T-helper 1 cell (primary cell): ENCODE measurements around the gene WNT11.
A peak's percentile ranks its signal among the peaks of the same experiment; 100 is the strongest.

Experiments used
- DNase-seq, 5 donors: peaks; one replicate each; pipeline ENCODE4 v3.0.0-alpha.2; 2012 to 2020
- total RNA-seq, 4 donors: gene quantifications; one replicate each; lab custom pipeline; 2026; lab: John Stamatoyannopoulos, UW

WNT11 gene
- total RNA-seq: 0.27 to 3.6 (median 1.2) reads per million in 4 donors

DNA sequence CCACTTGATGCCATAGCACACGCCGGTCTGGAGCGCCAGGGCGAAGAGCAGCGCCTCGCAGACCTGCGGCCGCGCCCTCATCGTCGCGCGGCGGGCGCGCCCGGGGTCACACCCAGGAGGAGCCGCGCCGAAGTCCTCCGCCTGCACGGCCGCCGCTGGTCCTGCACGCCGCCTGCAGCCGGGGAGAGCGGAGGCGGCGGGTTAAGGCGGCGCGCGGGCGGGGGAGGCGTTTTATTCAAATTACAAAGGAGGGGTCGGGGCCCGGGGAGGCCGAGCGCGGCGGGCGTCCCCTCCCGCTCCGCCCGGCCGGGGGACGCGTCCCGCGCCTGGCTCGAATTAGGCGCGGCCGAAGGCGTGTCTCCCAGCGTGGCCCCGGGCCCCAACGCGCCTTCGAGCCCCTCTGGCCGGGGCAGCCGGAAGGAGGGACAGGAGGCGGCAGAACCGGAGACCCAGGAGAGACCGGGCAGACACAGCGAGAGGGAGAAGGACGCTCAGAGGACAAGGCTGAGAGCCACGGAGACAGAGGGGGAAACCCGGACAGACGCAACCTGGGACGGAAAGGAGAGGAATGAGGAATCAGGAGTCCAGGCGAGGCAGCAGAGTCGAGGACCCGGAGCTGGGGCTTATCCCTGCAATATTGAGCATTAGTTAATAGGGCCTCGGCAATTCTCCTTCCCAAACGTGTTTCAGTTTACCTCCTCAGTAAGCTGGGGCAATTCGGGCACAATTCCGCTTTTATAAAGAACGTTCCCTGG is at the start of gene WNT11:
WNT11 (minus strand) TSS at position 176 of the 755 bp plus-strand sequence; CDS start at position 81, 95 bp downstream.
- peak in 2 of 5 donors; percentile 11 to 28 for DNase-seq

- no peak for DNase-seq
Observed at GRCh38 chr11:76253416-76253815, 47.1 kb upstream of the WNT11 start.

DNA sequence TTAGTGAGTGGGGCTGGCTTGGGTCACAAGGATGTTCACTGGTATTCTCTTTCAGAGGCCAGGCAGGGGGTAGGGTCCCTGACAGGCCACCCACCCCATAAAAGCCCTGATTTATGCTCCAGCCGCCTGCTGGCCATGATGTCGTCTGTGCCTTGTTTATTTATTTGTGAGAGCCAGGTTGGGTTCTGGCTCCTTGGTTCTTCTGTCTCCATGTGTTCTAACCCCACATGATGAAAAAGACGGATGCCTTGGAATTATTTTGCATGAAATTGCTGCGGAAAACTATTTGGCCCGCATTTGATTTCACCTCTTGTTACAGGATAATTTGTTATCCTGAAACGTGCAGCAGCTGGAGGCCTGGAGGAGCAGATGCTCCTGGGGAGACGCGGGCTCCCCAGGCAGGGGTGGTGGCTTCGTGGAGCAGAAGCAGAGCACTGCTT is 46.3 kb upstream of the WNT11 start:
- DNase-seq: no peak

DNA sequence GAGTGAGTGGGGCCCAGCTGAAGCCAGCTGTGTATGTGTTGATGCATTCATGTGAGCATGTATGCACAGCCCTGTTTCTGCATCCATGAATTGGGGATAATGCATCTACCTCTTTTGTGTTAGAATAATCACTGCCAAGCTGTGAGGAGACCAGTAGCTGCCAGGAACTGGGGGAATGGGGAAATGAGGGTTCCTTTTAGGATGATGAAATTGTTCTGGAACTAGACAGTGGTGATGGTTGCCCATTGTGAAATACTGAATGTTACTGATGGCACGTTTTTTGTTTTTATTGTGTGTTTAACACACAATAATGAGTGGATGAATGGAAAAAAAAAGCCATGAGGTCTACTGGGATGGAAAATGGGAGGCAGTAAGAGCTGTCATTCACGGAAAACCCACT is 45.3 kb upstream of the WNT11 start:
- DNase-seq: no peak

DNA sequence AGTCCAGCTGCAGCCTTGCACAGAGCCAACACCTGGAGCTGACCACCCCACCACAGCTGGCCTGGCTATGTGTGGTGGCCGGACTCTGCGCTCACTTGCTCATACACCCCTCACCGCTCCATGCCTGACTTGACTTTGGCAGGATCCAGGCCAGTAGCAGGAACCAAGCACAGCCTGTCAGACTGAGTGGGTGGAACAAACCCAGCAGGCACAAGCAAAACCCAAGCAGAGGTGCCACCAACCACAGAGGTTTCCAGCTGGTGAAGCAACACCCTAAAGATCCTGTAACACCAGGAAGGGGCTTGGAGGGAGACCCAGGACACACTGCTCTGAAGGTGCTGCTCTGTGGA is 44.9 kb upstream of the WNT11 start:
- DNase-seq: no peak

GRCh38 chr11:76250520-76251225 is 44.4 kb upstream of the WNT11 start:
- DNase-seq: no peak

GRCh38 chr11:76249195-76249741 is 43.0 kb upstream of the WNT11 start:
- no peak for DNase-seq

- no peak for DNase-seq
Observed at GRCh38 chr11:76248210-76248609, 41.9 kb upstream of the WNT11 start.

- no peak for DNase-seq
Observed at GRCh38 chr11:76247091-76247490, 40.8 kb upstream of the WNT11 start.

- no peak for DNase-seq
Observed at GRCh38 chr11:76246271-76246933, 40.1 kb upstream of the WNT11 start.

GRCh38 chr11:76245720-76246119 is 39.4 kb upstream of the WNT11 start:
- no peak for DNase-seq

DNA sequence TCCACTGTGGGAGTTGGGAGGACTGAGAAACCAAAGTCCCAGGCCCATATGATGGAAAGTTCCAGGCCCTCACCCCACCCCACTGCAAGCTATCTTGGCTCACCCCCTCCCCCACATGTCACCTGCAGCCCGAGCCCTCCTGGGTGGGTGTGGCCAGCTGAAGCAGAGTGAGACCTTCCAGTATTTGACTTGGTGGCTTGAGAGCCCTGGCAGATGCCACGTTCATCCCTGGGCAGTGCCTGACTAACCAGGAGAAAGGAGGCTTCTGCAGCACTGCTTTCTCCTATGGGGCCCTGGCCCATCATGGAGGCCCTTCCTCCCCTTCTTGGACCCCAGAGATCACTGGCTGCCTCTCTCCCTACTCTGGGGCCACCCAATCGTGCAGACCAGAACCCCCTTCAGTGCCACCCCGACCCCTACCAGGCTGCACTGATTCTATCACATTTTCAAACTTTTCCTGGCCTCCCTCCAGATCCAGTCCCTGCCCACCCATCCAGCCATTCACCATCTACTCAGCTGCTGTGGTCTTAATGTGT is 38.1 kb upstream of the WNT11 start:
- DNase-seq: no peak

- no peak for DNase-seq
Observed at GRCh38 chr11:76243957-76244285, 37.6 kb upstream of the WNT11 start.

- DNase-seq: no peak
Observed at GRCh38 chr11:76243193-76243956, 37.1 kb upstream of the WNT11 start.

DNA sequence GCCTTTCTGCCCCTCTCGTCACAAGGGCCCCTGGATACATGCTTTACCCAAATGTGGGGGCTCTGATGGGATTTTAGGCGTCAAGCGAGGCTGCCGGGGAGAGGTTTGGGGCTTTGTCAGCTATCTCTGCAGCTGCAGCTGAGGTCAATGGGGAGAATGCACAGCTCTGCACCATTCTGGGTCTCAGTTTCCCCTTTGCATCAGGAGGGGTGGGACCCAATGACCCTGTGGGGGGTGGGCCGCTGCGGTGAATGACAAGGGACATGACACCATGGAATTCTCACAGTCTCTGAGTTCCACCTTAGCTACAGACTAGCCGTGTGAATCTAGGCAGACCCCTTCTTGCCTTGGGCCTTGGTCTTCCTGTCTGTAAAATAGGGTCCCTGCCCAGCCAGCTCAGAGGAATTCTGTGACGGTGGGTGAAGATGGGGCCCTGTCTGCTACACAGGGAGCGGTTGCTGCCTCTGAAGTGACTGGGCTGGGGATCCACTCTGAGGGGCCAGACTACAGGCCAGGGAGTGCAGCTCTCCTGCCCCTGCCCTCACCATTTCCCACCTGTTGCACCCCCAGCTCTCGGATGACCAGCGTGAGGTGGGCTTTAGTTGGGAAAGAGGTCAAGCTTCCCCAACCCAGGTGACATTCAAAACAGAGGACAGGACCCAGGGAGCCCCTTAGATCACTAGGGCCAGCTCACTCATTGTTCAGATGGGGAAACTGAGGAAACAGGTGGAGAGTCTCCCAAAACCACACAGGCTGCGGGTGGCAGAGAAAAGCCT is 35.9 kb upstream of the WNT11 start:
- DNase-seq: no peak

- DNase-seq: no peak
Observed at GRCh38 chr11:76241243-76242000, 35.1 kb upstream of the WNT11 start.

DNA sequence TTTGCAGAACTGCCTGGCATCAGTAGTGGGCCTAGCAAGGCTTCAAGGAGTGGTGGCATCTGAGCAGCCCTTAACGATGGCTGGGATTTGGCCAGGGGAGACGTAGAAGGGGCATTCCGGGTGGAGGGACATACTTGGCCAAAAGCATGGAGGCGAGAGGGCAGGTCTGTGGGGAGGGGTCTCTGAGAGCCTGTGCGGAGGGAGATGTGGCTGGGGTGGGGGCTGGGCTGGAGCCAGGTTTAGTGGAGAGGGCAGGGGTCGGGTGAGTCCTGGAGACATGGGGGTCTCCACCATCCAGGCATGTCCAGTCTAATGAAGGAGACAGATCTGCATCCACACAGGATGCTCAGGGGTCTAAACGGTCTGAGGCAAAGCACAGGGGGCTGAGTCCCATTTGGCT is 34.4 kb upstream of the WNT11 start:
- DNase-seq: no peak

DNA sequence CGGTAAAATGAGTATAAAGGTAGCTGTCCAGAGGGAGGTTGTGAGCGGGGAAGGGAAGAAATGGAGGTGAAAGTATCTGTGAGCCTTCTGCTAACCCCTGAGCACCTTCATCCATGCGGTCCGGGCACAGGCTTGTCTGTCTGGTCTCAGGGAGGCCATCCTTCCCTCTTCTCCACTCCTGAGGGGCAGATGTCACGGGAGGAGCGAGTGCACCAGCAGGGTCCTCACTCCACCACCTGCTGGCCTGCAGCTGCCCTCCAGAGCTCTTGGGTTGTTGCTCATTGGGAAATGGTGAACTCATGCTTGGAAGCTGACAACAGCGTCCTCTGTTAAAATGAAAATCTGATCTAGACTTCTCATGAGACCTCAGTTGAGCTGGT is 33.8 kb upstream of the WNT11 start:
- no peak for DNase-seq

- DNase-seq: no peak
Observed at GRCh38 chr11:76239483-76240160, 33.3 kb upstream of the WNT11 start.

DNA sequence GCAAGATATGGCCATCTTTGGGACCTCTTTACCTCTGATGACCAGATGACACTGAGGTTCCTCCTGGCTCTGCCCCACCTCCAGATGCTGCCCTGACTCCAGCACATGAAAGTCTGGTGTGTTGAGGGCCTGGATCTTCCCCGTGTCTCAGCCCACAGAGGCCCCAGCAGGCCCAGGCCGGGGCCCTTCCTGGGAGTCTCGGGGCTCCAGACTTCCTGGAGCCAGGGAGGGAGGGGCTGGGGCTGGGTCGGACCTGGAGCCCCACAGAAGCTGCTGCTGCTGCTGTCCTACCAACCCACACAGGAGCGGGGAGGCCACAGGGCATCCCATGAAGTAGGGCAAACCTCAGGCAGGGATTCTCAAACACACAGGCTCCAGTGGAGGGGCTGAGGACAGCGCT is 32.2 kb upstream of the WNT11 start:
- DNase-seq: no peak
